Measurements from ENCODE around the gene NUB1.

DNA sequence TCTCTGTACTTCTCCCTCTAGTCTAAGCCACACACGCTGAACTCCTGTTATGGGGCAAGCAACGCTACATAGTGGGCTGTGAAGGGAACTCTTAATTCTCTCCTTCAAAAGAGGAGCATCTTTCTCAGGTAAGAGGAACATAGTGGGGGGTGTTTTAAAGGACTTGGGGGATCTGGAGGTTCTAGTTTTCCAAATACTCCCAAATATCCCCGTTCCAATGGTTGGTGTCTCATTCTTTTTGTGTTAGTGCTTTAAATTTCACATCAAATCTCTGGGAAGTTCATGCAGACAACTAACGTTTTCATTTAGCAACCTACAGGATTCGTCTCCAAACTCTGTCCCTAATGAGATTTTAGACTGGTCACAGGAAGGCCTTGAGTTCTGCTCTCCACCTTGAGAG, 80.6 kb downstream of the NUB1 start:
- TF ChIP-seq, protein P1, sequence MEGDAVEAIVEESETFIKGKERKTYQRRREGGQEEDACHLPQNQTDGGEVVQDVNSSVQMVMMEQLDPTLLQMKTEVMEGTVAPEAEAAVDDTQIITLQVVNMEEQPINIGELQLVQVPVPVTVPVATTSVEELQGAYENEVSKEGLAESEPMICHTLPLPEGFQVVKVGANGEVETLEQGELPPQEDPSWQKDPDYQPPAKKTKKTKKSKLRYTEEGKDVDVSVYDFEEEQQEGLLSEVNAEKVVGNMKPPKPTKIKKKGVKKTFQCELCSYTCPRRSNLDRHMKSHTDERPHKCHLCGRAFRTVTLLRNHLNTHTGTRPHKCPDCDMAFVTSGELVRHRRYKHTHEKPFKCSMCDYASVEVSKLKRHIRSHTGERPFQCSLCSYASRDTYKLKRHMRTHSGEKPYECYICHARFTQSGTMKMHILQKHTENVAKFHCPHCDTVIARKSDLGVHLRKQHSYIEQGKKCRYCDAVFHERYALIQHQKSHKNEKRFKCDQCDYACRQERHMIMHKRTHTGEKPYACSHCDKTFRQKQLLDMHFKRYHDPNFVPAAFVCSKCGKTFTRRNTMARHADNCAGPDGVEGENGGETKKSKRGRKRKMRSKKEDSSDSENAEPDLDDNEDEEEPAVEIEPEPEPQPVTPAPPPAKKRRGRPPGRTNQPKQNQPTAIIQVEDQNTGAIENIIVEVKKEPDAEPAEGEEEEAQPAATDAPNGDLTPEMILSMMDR (IDR thresholded peaks at IDR 0.05): no peak
- TF ChIP-seq POLR2A (IDR thresholded peaks at IDR 0.05): no peak
- TF ChIP-seq POLR2AphosphoS5 (IDR thresholded peaks at IDR 0.05): no peak
